Caco-2 (cell line): Measurements from ENCODE around the gene RPS6KA2. TPM values are rescaled to one million over a fixed set of nuclear protein-coding genes. Genes with fewer than 3 reads are reported as not detected.

Experiments used
- BruUV-seq: library from RNA; stranded (reverse); fragments of 400-500 nt; replicated peaks from 2 replicates; lab custom pipeline; 2021; lab: Mats Ljungman, UMichigan
- CTCF ChIA-PET: fragments of 300-600 bp; sonication (Branson Sonifier 250); formaldehyde crosslinking; loops from one replicate; lab custom pipeline; 2022; ENCODE audit warnings: antibody characterized with exemption; lab: Charles Lee
- POLR2A ChIA-PET: fragments of 300-600 bp; sonication (Branson Sonifier 250); formaldehyde crosslinking; loops from one replicate; lab custom pipeline; 2022; ENCODE audit warnings: antibody characterized with exemption; lab: Charles Lee
- DNase-seq, 2 experiments: peaks; one replicate each; pipeline versions ENCODE4 v3.0.0 to v3.0.0-alpha.2; 2020 to 2022
- H3K27me3 ChIP-seq: replicated peaks from 2 replicates; pipeline ENCODE4 v1.6.0; 2011; ENCODE audit warnings: low read length; ENCODE audit not compliant: control insufficient read depth, insufficient read depth
- H3K36me3 ChIP-seq: 2 replicates; pipeline ENCODE4 v1.5.1; 2011; ENCODE audit warnings: low read length; ENCODE audit not compliant: control insufficient read depth, insufficient read depth
- H3K4me1 ChIP-seq: fragments of 250-450 bp; sonication (Bioruptor Pico); 2 replicates; pipeline ENCODE4 v1.5.1; 2020; ENCODE audit warnings: mild to moderate bottlenecking
- H3K4me3 ChIP-seq: 2 replicates; pipeline ENCODE4 v1.5.1; 2011; ENCODE audit warnings: low read depth, mild to moderate bottlenecking, control low read depth, low read length
- H3K9me3 ChIP-seq: fragments of 250-450 bp; sonication (Bioruptor Pico); 2 replicates; pipeline ENCODE4 v1.5.1; 2020; ENCODE audit warnings: mild to moderate bottlenecking, moderate library complexity
- H3K27ac Mint-ChIP-seq: one replicate; pipeline ENCODE4 v1.8.0; 2022; ENCODE audit warnings: mixed read lengths; ENCODE audit not compliant: unreplicated experiment
- H3K27me3 Mint-ChIP-seq: one replicate; pipeline ENCODE4 v1.8.0; 2022; ENCODE audit warnings: mixed read lengths; ENCODE audit not compliant: insufficient read depth, unreplicated experiment
- H3K36me3 Mint-ChIP-seq: one replicate; pipeline ENCODE4 v1.8.0; 2022; ENCODE audit warnings: mild to moderate bottlenecking, mixed read lengths; ENCODE audit not compliant: insufficient read depth, unreplicated experiment
- H3K4me1 Mint-ChIP-seq: one replicate; pipeline ENCODE4 v1.8.0; 2022; ENCODE audit warnings: low read depth, mixed read lengths; ENCODE audit not compliant: unreplicated experiment
- H3K4me3 Mint-ChIP-seq: one replicate; pipeline ENCODE4 v1.8.0; 2022; ENCODE audit warnings: mild to moderate bottlenecking, moderate library complexity, mixed read lengths; ENCODE audit not compliant: unreplicated experiment
- H3K9me3 Mint-ChIP-seq: one replicate; pipeline ENCODE4 v1.8.0; 2022; ENCODE audit warnings: mixed read lengths; ENCODE audit not compliant: unreplicated experiment
- intact Hi-C: fragments of 100-400 bp; cut with micrococcal nuclease; formaldehyde crosslinking; loops from one replicate; pipeline ENCODE4 v1.10.0; 2022; ENCODE audit not compliant: unreplicated experiment
- total RNA-seq: library from RNA; stranded (reverse); gene quantifications from 2 replicates; pipeline ENCODE4 v1.2.3, GENCODE V29; 2022
- TF ChIP-seq, protein P1 (sequence below), 2 experiments: fragments of 200-600 bp in 1 of 2; IDR thresholded peaks; 1 replicate in 1 of 2; 2 replicates in 1 of 2; pipeline versions ENCODE4 v1.5.1 to v1.8.0; 2011 to 2022; ENCODE audit warnings: antibody characterized with exemption in 1 of 2, control low read depth in 1 of 2, inconsistent platforms in 1 of 2, low read depth in 1 of 2, low read length in 1 of 2, mild to moderate bottlenecking in 1 of 2, moderate library complexity in 1 of 2; ENCODE audit not compliant: insufficient read depth in 1 of 2, severe bottlenecking in 1 of 2, unreplicated experiment in 1 of 2

RPS6KA2 gene
- total RNA-seq, 1 experiment from 2014 or later: 5.6 TPM

GRCh38 chr6:166584853-166585429, 42.1 kb downstream of the RPS6KA2 start:
- no peak overlapping the region for H3K4me3 Mint-ChIP-seq
- H3K36me3 Mint-ChIP-seq: no peaks in the 10 kb centered on the region
- POLR2A ChIA-PET: no interaction called here
- H3K27ac Mint-ChIP-seq: no peak overlapping the region
- Histone ChIP-seq H3K9me3 (no peaks in the 10 kb centered on the region), H3K27me3 (no peaks in the 10 kb centered on the region), H3K36me3 (no peaks in the 10 kb centered on the region), H3K4me1 (no peaks in the 10 kb centered on the region), H3K4me3 (no peak overlapping the region)
- CTCF ChIA-PET: no interaction called here
- H3K4me1 Mint-ChIP-seq: no peaks in the 10 kb centered on the region
- intact Hi-C loops: loop anchor here (5.0 kb wide), 1 partner anchor 42 kb away; the partner anchor contains the start of gene RPS6KA2
- DNase-seq: no peak
- H3K27me3 Mint-ChIP-seq: peaks cover 4% of the 10 kb centered on the region
- TF ChIP-seq, protein P1, sequence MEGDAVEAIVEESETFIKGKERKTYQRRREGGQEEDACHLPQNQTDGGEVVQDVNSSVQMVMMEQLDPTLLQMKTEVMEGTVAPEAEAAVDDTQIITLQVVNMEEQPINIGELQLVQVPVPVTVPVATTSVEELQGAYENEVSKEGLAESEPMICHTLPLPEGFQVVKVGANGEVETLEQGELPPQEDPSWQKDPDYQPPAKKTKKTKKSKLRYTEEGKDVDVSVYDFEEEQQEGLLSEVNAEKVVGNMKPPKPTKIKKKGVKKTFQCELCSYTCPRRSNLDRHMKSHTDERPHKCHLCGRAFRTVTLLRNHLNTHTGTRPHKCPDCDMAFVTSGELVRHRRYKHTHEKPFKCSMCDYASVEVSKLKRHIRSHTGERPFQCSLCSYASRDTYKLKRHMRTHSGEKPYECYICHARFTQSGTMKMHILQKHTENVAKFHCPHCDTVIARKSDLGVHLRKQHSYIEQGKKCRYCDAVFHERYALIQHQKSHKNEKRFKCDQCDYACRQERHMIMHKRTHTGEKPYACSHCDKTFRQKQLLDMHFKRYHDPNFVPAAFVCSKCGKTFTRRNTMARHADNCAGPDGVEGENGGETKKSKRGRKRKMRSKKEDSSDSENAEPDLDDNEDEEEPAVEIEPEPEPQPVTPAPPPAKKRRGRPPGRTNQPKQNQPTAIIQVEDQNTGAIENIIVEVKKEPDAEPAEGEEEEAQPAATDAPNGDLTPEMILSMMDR (IDR thresholded peaks at IDR 0.05; ENCODE audit: insufficient read depth in 1 of 2, low read depth in 1 of 2, low read length in 1 of 2, severe bottlenecking in 1 of 2, unreplicated experiment in 1 of 2): no peak
- H3K9me3 Mint-ChIP-seq: no peaks in the 10 kb centered on the region
- no TSS peak for BruUV-seq

GRCh38 chr6:166584155-166584554, 42.9 kb downstream of the RPS6KA2 start:
- BruUV-seq: no TSS peak
- no peak for DNase-seq
- intact Hi-C loops: no loop called here
- Mint-ChIP-seq H3K36me3 (no peaks in the 10 kb centered on the region), H3K27ac (no peak overlapping the region), H3K4me1 (no peaks in the 10 kb centered on the region), H3K4me3 (no peak overlapping the region), H3K27me3 (peaks cover 4% of the 10 kb centered on the region), H3K9me3 (no peaks in the 10 kb centered on the region)
- POLR2A ChIA-PET: no interaction called here
- CTCF ChIA-PET: no interaction called here
- Histone ChIP-seq H3K4me1 (no peaks in the 10 kb centered on the region), H3K36me3 (no peaks in the 10 kb centered on the region), H3K9me3 (no peaks in the 10 kb centered on the region), H3K27me3 (no peaks in the 10 kb centered on the region), H3K4me3 (no peak overlapping the region)
- TF ChIP-seq, protein P1 (IDR thresholded peaks at IDR 0.05; ENCODE audit: insufficient read depth in 1 of 2, low read depth in 1 of 2, low read length in 1 of 2, severe bottlenecking in 1 of 2, unreplicated experiment in 1 of 2): no peak

DNA sequence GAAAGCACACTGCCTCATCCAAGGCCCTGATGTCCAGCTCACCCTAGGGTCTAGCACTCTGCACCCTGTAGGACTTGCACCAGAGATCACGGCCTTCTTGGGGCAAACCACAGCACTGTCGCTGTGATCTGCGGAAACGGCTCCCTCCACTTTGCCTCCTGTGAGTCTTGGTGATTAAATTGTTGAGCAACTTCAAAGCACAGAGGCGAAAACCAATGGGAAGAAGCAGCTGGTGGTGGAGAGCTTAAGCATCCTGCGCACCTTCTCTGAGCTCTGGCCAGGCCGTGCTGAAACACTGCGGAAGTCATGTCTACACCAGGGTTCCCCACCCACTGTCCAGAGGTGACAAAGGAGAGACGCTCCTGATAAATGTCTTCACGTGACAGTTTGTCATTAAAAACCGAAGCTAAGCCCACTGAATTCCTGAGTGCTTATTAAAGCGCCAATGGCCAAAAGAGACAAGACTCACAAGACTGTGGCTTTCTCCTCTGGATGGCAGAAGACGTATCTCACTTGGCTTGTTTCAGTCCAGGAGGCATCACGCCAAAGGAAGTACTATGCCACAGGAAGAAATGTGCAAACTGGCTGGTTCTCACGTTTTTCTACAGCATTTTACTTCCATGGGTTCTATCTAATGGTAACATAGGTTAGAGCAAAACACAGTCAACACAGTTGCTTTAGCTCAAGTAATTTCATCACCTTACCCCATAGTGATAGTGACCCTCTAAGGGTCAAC, 43.7 kb downstream of the RPS6KA2 start:
- no peak overlapping the region for H3K4me3 ChIP-seq
- no peak overlapping the region for H3K4me3 Mint-ChIP-seq
- DNase-seq: no peak
- intact Hi-C loops: no loop called here
- no peak overlapping the region for H3K27ac Mint-ChIP-seq
- no peaks in the 10 kb centered on the region for H3K36me3 Mint-ChIP-seq
- ChIA-PET POLR2A (no interaction called here), CTCF (no interaction called here)
- H3K9me3 Mint-ChIP-seq: no peaks in the 10 kb centered on the region
- no peaks in the 10 kb centered on the region for H3K4me1 ChIP-seq
- no peaks in the 10 kb centered on the region for H3K4me1 Mint-ChIP-seq
- H3K9me3 ChIP-seq: no peaks in the 10 kb centered on the region
- no TSS peak for BruUV-seq
- H3K27me3 Mint-ChIP-seq: no peaks in the 10 kb centered on the region
- TF ChIP-seq, protein P1 (IDR thresholded peaks at IDR 0.05; ENCODE audit: insufficient read depth in 1 of 2, low read depth in 1 of 2, low read length in 1 of 2, severe bottlenecking in 1 of 2, unreplicated experiment in 1 of 2): no peak
- H3K36me3 ChIP-seq: no peaks in the 10 kb centered on the region
- H3K27me3 ChIP-seq: no peaks in the 10 kb centered on the region
